ENCODE data around the gene STARD10.

DNA sequence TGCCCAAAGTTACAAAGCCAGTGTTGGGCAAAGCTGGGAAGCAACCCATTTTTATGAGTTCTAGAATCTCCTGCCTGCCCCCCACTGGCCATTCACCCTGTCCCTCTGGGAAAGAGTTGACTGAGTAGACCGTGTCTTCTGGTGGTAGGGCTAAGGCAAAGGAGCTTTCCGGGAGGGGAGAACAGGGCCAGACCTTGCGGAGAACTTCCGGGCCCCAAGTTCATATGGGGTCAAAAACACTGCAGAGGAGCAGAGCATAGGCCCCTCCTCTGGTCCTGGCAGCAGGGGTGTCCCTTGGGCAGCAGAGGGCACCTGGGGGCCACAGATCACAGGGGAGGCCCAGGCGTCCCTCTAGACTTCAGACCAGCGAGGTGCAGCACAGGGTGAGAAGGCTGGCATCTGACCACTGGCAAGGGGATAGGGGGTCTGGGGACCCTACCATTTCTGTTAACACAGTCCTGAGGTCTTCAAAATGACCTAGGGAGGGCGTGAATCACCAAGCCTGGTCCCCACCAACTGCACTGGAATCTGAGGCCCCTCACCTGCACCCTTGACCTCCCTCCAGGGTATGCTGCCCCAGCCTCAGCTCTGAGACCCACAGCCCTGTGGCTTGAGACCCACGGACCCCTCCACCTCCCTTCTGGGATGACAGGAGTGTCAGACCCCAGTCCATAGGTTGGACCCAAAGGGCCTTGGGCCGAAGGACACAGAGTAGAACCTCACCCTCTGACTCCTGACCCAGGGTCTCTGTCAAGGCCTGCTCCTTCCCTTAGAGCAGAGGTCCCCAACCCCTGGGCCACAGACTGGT is 40.3 kb downstream of the STARD10 start:
- TF ChIP-seq POLR2AphosphoS5 (IDR thresholded peaks at IDR 0.05; ENCODE audit: low read depth, low read length) (no peak), PHF8 (conservative IDR thresholded peaks at IDR 0.05; ENCODE audit: low read depth, low read length) (no peak), CTCF (IDR thresholded peaks at IDR 0.05; ENCODE audit: control extremely low read depth in 1 of 3, insufficient read depth in 1 of 3, low read depth in 1 of 3, low read length in 3 of 3) (no peak)

Measured in H1 (cell line).